OCI-LY3 (cell line): ENCODE results near the gene TRIL.

Experiments used
- EZH2phosphoT487 ChIP-seq: fragments of 200-600 bp; shearing (Covaris generic); IDR thresholded peaks from 2 replicates; pipeline ENCODE4 v1.6.1; 2018; ENCODE audit warnings: antibody characterized with exemption, mixed run types, low read depth
- TF ChIP-seq, protein P1 (sequence below): fragments of 200-600, 300-600 bp; sonication (generic); IDR thresholded peaks from 2 replicates; pipeline ENCODE4 v1.5.1; 2014; ENCODE audit warnings: antibody characterized with exemption, low read length, low read depth

DNA sequence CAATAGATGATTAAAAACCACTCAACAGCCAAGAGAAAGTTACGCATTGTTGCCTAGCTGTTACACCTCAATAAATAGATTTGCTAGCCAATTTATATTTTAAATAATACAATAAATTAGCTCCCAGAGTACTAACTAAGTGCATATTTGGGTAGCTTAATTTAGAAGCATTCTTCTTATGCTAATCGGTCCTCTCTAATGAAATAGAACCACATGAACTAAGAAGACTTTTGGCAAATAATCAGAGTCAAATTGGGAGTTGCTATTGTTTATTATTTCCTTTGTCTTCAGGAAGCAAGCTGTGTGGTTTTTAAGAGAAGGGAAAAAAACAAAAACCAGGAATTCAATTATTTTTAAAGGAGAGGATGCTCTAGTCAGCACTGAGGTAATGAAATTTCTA lies 49.0 kb upstream of the TRIL start:
- TF ChIP-seq, protein P1, sequence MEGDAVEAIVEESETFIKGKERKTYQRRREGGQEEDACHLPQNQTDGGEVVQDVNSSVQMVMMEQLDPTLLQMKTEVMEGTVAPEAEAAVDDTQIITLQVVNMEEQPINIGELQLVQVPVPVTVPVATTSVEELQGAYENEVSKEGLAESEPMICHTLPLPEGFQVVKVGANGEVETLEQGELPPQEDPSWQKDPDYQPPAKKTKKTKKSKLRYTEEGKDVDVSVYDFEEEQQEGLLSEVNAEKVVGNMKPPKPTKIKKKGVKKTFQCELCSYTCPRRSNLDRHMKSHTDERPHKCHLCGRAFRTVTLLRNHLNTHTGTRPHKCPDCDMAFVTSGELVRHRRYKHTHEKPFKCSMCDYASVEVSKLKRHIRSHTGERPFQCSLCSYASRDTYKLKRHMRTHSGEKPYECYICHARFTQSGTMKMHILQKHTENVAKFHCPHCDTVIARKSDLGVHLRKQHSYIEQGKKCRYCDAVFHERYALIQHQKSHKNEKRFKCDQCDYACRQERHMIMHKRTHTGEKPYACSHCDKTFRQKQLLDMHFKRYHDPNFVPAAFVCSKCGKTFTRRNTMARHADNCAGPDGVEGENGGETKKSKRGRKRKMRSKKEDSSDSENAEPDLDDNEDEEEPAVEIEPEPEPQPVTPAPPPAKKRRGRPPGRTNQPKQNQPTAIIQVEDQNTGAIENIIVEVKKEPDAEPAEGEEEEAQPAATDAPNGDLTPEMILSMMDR = no peak
- no peak for TF ChIP-seq EZH2phosphoT487
